Aorta (tissue), 5 donors: Measurements from ENCODE around the gene THSD7A. TPM values are rescaled to one million over a fixed set of nuclear protein-coding genes. Genes with fewer than 3 reads are reported as not detected.

Experiments
- ATAC-seq: fragments of 200-7000 bp; cut with Tn5 transposase; one replicate; pipeline ENCODE4 v1.9.1; 2022; ENCODE audit warnings: moderate library complexity; ENCODE audit not compliant: low FRiP score
- DNase-seq, 2 donors: peaks; one replicate each; pipeline ENCODE4 v3.0.0-alpha.2; 2020
- H3K27ac ChIP-seq, 2 donors: one replicate each; pipeline ENCODE4 v1.5.1; 2013; ENCODE audit warnings: low read length in 2 of 2, mild to moderate bottlenecking in 2 of 2, moderate library complexity in 2 of 2, control low read depth in 1 of 2, inconsistent platforms in 1 of 2, low read depth in 1 of 2
- H3K27me3 ChIP-seq, 2 donors: one replicate each; pipeline ENCODE4 v1.6.1; 2013; ENCODE audit warnings: control low read depth in 1 of 2, low read length in 1 of 2, mild to moderate bottlenecking in 1 of 2, moderate library complexity in 1 of 2; ENCODE audit not compliant: insufficient read depth in 2 of 2, control insufficient read depth in 1 of 2
- H3K36me3 ChIP-seq, 2 donors: one replicate each; pipeline ENCODE4 v1.6.1; 2013; ENCODE audit warnings: control low read depth in 1 of 2, low read length in 1 of 2, mild to moderate bottlenecking in 1 of 2; ENCODE audit not compliant: insufficient read depth in 2 of 2, control insufficient read depth in 1 of 2
- H3K4me1 ChIP-seq, 2 donors: one replicate each; pipeline ENCODE4 v1.6.1; 2013; ENCODE audit warnings: low read length in 2 of 2, control low read depth in 1 of 2, mild to moderate bottlenecking in 1 of 2, moderate library complexity in 1 of 2; ENCODE audit not compliant: insufficient read depth in 2 of 2, control insufficient read depth in 1 of 2
- H3K4me3 ChIP-seq, 2 donors: one replicate each; pipeline ENCODE4 v1.5.1; 2013; ENCODE audit warnings: low read length in 2 of 2, control low read depth in 1 of 2, mild to moderate bottlenecking in 1 of 2
- H3K9me3 ChIP-seq: one replicate; pipeline ENCODE4 v1.6.1; 2013; ENCODE audit warnings: mild to moderate bottlenecking, low read length; ENCODE audit not compliant: control insufficient read depth
- WGBS, 2 donors: extraction: QIAGEN DNeasy Blood & Tissue Kit; methylation state at CpG; one replicate each; pipeline ENCODE4 v1.1.7; 2013; 5-methylcytosine and 5-hydroxymethylcytosine counted together
- intact Hi-C, 2 donors: fragments of 100-400 bp; cut with DNase I; formaldehyde crosslinking; loops; one replicate each; pipeline versions ENCODE4 v1.14.2 to v1.15.0; 2022
- polyA plus RNA-seq, 2 donors: library from polyadenylated mRNA; stranded (reverse); fragments of 200-250 nt; gene quantifications; one replicate each; pipeline ENCODE4 v1.2.3, GENCODE V29; 2013
- total RNA-seq, 2 donors: library from RNA; stranded (reverse); fragmentation: NEBNext Ultra II Directional; extraction: Animal tissue kit (Norgen Biotek cat#: 25700); gene quantifications; one replicate each; pipeline ENCODE4 v1.2.1, GENCODE V29; 2021
- donor health status: healthy with polysubstance abuse.
- donor health status: Bipolar disorder and iron deficiency.
- donor health status: DM: no; HTN: no; CAD: no.
- donor health status: DM: no; HTN: no; CAD: no.
- donor health status: DM: yes; HTN: yes; CAD: no.

THSD7A gene
- total and polyA plus RNA-seq, 4 donors, result 0.03 to 20.0 (median 12.1) TPM; not detected in 1

- peak in 1 of 2 donors; percentile 69 for DNase-seq
- H3K27me3 ChIP-seq, result no peaks in the 10 kb centered on the region
- H3K36me3 ChIP-seq, result no peaks in the 10 kb centered on the region
- intact Hi-C loops, result no loop called here
- 96 to 97% methylated on average over 11 of the region's 11 CpGs for WGBS, 2 donors
- H3K27ac ChIP-seq, result no peak overlapping the region
- H3K9me3 ChIP-seq, result no peaks in the 10 kb centered on the region
- ATAC-seq, result no peak
- no peak overlapping the region for H3K4me3 ChIP-seq
- H3K4me1 ChIP-seq, result no peaks in the 10 kb centered on the region
These were observed 12.1 kb downstream of the THSD7A start for GRCh38 chr7:11819947-11820346.

- H3K27me3 ChIP-seq, result no peaks in the 10 kb centered on the region
- no peaks in the 10 kb centered on the region for H3K9me3 ChIP-seq
- no peak overlapping the region for H3K27ac ChIP-seq
- intact Hi-C loops, result no loop called here
- ATAC-seq (no peak), DNase-seq (no peak)
- no peaks in the 10 kb centered on the region for H3K36me3 ChIP-seq
- H3K4me1 ChIP-seq, result no peaks in the 10 kb centered on the region
- no peak overlapping the region for H3K4me3 ChIP-seq
- WGBS, 2 donors, result 83 to 86% methylated on average over 5 of the region's 5 CpGs
These were observed 12.7 kb downstream of the THSD7A start for GRCh38 chr7:11819271-11819670.

- H3K4me3 ChIP-seq, result no peak overlapping the region
- H3K27me3 ChIP-seq, result no peaks in the 10 kb centered on the region
- ATAC-seq (no peak), DNase-seq (no peak)
- no peaks in the 10 kb centered on the region for H3K9me3 ChIP-seq
- intact Hi-C loops, result no loop called here
- H3K4me1 ChIP-seq, result no peaks in the 10 kb centered on the region
- WGBS, 2 donors, result 87 to 89% methylated on average over 4 of the region's 4 CpGs
- no peak overlapping the region for H3K27ac ChIP-seq
- no peaks in the 10 kb centered on the region for H3K36me3 ChIP-seq
These were observed 13.7 kb downstream of the THSD7A start for GRCh38 chr7:11818281-11818680.

- Histone ChIP-seq H3K4me1 (no peaks in the 10 kb centered on the region), H3K27me3 (no peaks in the 10 kb centered on the region), H3K36me3 (no peaks in the 10 kb centered on the region), H3K4me3 (no peak overlapping the region), H3K27ac (peak overlapping the region in 1 of 2 donors; percentile 5), H3K9me3 (no peaks in the 10 kb centered on the region)
- intact Hi-C loops, result no loop called here
- WGBS, 2 donors, result 7 to 8% methylated on average over 4 of the region's 4 CpGs
- no peak for DNase-seq
- no peak for ATAC-seq
These were observed 14.8 kb downstream of the THSD7A start for GRCh38 chr7:11817111-11817740.

- Histone ChIP-seq H3K36me3 (no peaks in the 10 kb centered on the region), H3K9me3 (no peaks in the 10 kb centered on the region), H3K27me3 (no peaks in the 10 kb centered on the region), H3K4me1 (no peaks in the 10 kb centered on the region), H3K27ac (no peak overlapping the region), H3K4me3 (no peak overlapping the region)
- DNase-seq (no peak), ATAC-seq (no peak)
- intact Hi-C loops, result no loop called here
These were observed 20.3 kb downstream of the THSD7A start for GRCh38 chr7:11811709-11812108.

- H3K4me3 ChIP-seq, result no peak overlapping the region
- H3K36me3 ChIP-seq, result no peaks in the 10 kb centered on the region
- no peak overlapping the region for H3K27ac ChIP-seq
- H3K9me3 ChIP-seq, result no peaks in the 10 kb centered on the region
- 84 to 88% methylated on average over 4 of the region's 4 CpGs for WGBS, 2 donors
- intact Hi-C loops, result no loop called here
- no peaks in the 10 kb centered on the region for H3K4me1 ChIP-seq
- DNase-seq (no peak), ATAC-seq (no peak)
- H3K27me3 ChIP-seq, result no peaks in the 10 kb centered on the region
These were observed 21.9 kb downstream of the THSD7A start for GRCh38 chr7:11810043-11810625.

GRCh38 chr7:11807000-11807399 is 25.0 kb downstream of the THSD7A start:
- no peak for ATAC-seq
- H3K27me3 ChIP-seq, result no peaks in the 10 kb centered on the region
- no peaks in the 10 kb centered on the region for H3K36me3 ChIP-seq
- H3K9me3 ChIP-seq, result no peaks in the 10 kb centered on the region
- no peak overlapping the region for H3K27ac ChIP-seq
- intact Hi-C loops, result loop anchor here in 1 of 2 donors (10.0 kb wide), 1 partner anchor 48 kb away; no protein-coding TSS in a partner anchor
- DNase-seq, result no peak
- H3K4me3 ChIP-seq, result no peak overlapping the region
- H3K4me1 ChIP-seq, result no peaks in the 10 kb centered on the region
- 70 to 81% methylated on average over 2 of the region's 2 CpGs for WGBS, 2 donors

- H3K27ac ChIP-seq, result no peak overlapping the region
- H3K36me3 ChIP-seq, result no peaks in the 10 kb centered on the region
- no peaks in the 10 kb centered on the region for H3K9me3 ChIP-seq
- DNase-seq, result no peak
- no peaks in the 10 kb centered on the region for H3K4me1 ChIP-seq
- intact Hi-C loops, result loop anchor here in 1 of 2 donors (10.0 kb wide), 1 partner anchor 50 kb away; no protein-coding TSS in a partner anchor
- WGBS, 2 donors, result 95 to 96% methylated on average over 4 of the region's 4 CpGs
- no peaks in the 10 kb centered on the region for H3K27me3 ChIP-seq
- no peak overlapping the region for H3K4me3 ChIP-seq
- no peak for ATAC-seq
These were observed 27.4 kb downstream of the THSD7A start for GRCh38 chr7:11804621-11805020.

- Histone ChIP-seq H3K4me1 (no peaks in the 10 kb centered on the region), H3K4me3 (no peak overlapping the region), H3K27ac (no peak overlapping the region), H3K27me3 (no peaks in the 10 kb centered on the region), H3K9me3 (no peaks in the 10 kb centered on the region), H3K36me3 (no peaks in the 10 kb centered on the region)
- no peak for ATAC-seq
- intact Hi-C loops, result no loop called here
- DNase-seq, result no peak
- 61 to 71% methylated on average over 4 of the region's 4 CpGs for WGBS, 2 donors
These were observed 36.8 kb downstream of the THSD7A start for GRCh38 chr7:11795231-11795630.
